Hepatocyte (in vitro differentiated cells): ENCODE measurements around the gene CRLF1.

ENCODE experiments used
- CTCF ChIP-seq: fragments of 200-600 bp; sonication (generic); IDR thresholded peaks from 2 replicates; pipeline ENCODE4 v1.5.1; 2016; ENCODE audit warnings: antibody characterized with exemption, mild to moderate bottlenecking; ENCODE audit not compliant: poor library complexity
- EZH2 ChIP-seq: fragments of 200-600 bp; sonication (generic); IDR thresholded peaks from 2 replicates; pipeline ENCODE4 v1.6.1; 2016; ENCODE audit warnings: antibody characterized with exemption, mild to moderate bottlenecking, borderline replicate concordance
- EZH2phosphoT487 ChIP-seq: fragments of 200-600 bp; sonication (generic); IDR thresholded peaks from one replicate; pipeline ENCODE4 v1.6.1; 2018; ENCODE audit warnings: antibody characterized with exemption, mild to moderate bottlenecking, low read depth, moderate library complexity; ENCODE audit not compliant: unreplicated experiment, severe bottlenecking

GRCh38 chr19:18589380-18590272 is 17.0 kb downstream of the CRLF1 start:
- TF ChIP-seq CTCF (no peak), EZH2phosphoT487 (no peak), EZH2 (no peak)
